Measurements from ENCODE around the gene CLMP. TPM values are rescaled to one million over a fixed set of nuclear protein-coding genes. Genes with fewer than 3 reads are reported as not detected.

The CLMP gene
- total and polyA plus RNA-seq, 2 experiments from 2014 or later = 7.1 to 18.4 TPM

DNA sequence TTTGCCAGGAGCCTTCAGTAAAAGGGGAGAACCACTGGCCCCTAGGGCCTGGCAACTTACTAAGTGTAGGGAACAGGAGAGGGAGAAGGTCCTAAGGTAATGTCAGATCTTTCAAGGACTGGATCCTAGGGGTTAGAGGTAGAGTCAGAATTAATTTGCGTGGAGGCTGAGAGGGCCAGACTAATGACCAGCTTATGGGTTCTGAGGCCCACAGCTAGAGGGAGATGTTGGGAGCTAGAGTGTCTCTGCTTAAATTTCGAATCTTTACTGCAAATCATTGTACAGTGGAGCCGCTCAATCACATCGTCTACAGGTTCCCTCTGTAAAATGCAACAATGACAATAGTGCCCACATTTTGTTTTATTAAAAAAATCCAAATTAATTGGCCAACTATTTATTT, 31.4 kb downstream of the CLMP start:
- Mint-ChIP-seq H3K27ac (no peak overlapping the region), H3K4me3 (no peak overlapping the region), H3K9me3 (no peaks in the 10 kb centered on the region), H3K27me3 (ENCODE audit: insufficient read depth, low read depth, poor library complexity) (peaks cover 5% of the 10 kb centered on the region), H3K4me1 (peaks cover 16% of the 10 kb centered on the region), H3K36me3 (ENCODE audit: low read depth) (no peaks in the 10 kb centered on the region; the same call in 2 of the 3 replicates)
- Histone ChIP-seq H2AFZ (no peak overlapping the region), H3K79me2 (replicated peaks; ENCODE audit: insufficient read depth) (no peaks in the 10 kb centered on the region), H3K27me3 (ENCODE audit: insufficient read depth) (no peaks in the 10 kb centered on the region), H3K4me3 (no peak overlapping the region), H3K4me1 (ENCODE audit: insufficient read depth) (peaks cover 10% of the 10 kb centered on the region), H3K4me2 (no peak overlapping the region), H4K20me1 (replicated peaks; ENCODE audit: insufficient read depth) (no peaks in the 10 kb centered on the region; the same call in 1 of the 2 replicates), H3F3A (replicated peaks; ENCODE audit: low read depth) (no peaks in the 10 kb centered on the region), H3K9me2 (ENCODE audit: insufficient read depth) (no peaks in the 10 kb centered on the region), H3K27ac (ENCODE audit: low read depth) (no peak overlapping the region), H3K36me3 (ENCODE audit: insufficient read depth) (no peaks in the 10 kb centered on the region)
- TF ChIP-seq, protein P1, sequence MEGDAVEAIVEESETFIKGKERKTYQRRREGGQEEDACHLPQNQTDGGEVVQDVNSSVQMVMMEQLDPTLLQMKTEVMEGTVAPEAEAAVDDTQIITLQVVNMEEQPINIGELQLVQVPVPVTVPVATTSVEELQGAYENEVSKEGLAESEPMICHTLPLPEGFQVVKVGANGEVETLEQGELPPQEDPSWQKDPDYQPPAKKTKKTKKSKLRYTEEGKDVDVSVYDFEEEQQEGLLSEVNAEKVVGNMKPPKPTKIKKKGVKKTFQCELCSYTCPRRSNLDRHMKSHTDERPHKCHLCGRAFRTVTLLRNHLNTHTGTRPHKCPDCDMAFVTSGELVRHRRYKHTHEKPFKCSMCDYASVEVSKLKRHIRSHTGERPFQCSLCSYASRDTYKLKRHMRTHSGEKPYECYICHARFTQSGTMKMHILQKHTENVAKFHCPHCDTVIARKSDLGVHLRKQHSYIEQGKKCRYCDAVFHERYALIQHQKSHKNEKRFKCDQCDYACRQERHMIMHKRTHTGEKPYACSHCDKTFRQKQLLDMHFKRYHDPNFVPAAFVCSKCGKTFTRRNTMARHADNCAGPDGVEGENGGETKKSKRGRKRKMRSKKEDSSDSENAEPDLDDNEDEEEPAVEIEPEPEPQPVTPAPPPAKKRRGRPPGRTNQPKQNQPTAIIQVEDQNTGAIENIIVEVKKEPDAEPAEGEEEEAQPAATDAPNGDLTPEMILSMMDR (conservative IDR thresholded peaks at IDR 0.05; ENCODE audit: low read depth in 2 of 2) = peak; percentile 36 to 54
- no peak for TF ChIP-seq CREB1 (CRISPR knock-in tag; IDR thresholded peaks at IDR 0.05; ENCODE audit: low read depth)
- DNase-seq (ENCODE audit: low spot score) (no peak), ATAC-seq (no peak)

DNA sequence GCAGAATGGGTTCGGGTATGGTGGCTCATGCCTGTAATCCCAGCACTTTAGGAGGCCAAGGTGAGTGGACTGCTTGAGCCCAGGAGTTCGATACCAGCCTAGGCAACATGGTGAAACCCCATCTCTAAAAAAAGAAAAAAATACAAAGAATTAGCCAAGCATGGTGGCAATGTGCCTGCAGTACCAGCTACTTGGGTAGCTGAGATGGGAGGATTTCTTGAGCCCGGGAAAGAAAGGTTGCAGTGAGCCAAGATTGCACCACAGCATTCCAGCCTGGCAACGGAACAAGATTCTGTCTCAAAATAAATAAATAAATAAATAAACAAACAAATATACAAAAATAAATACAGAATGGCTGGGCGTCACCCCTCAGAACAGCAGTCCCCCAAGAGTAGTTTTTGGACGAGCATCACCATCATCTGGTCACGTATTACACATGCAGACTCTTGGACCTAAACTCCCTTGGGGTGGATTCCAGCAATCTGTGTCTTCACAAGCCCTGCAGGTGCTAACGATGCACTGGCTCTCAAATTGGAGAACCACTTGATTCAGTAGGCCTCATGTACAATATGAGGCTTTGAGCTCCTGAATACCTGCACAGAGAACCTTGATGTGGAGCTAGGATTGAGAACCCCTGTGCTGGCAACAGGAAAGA, 33.5 kb downstream of the CLMP start:
- DNase-seq (ENCODE audit: low spot score) (no peak), ATAC-seq (no peak)
- H2AFZ ChIP-seq = no peak overlapping the region
- no peak overlapping the region for H3K4me2 ChIP-seq
- Mint-ChIP-seq H3K9me3 (no peaks in the 10 kb centered on the region), H3K4me3 (no peak overlapping the region), H3K4me1 (peaks cover 11% of the 10 kb centered on the region), H3K27me3 (ENCODE audit: insufficient read depth, low read depth, poor library complexity) (peaks cover 5% of the 10 kb centered on the region), H3K36me3 (ENCODE audit: low read depth) (no peaks in the 10 kb centered on the region; the same call in 2 of the 3 replicates), H3K27ac (no peak overlapping the region)
- no peaks in the 10 kb centered on the region for H3K79me2 ChIP-seq (replicated peaks; ENCODE audit: insufficient read depth)
- H3K4me3 ChIP-seq = no peak overlapping the region
- no peaks in the 10 kb centered on the region for H3F3A ChIP-seq (replicated peaks; ENCODE audit: low read depth)
- no peak overlapping the region for H3K27ac ChIP-seq (ENCODE audit: low read depth)
- H3K36me3 ChIP-seq (ENCODE audit: insufficient read depth) = no peaks in the 10 kb centered on the region
- no peaks in the 10 kb centered on the region for H3K9me2 ChIP-seq (ENCODE audit: insufficient read depth)
- peaks cover 4% of the 10 kb centered on the region; the same call in 1 of the 2 replicates for H3K4me1 ChIP-seq (ENCODE audit: insufficient read depth)
- no peaks in the 10 kb centered on the region for H3K27me3 ChIP-seq (ENCODE audit: insufficient read depth)
- H4K20me1 ChIP-seq (replicated peaks; ENCODE audit: insufficient read depth) = no peaks in the 10 kb centered on the region; the same call in 1 of the 2 replicates
- TF ChIP-seq, protein P2, sequence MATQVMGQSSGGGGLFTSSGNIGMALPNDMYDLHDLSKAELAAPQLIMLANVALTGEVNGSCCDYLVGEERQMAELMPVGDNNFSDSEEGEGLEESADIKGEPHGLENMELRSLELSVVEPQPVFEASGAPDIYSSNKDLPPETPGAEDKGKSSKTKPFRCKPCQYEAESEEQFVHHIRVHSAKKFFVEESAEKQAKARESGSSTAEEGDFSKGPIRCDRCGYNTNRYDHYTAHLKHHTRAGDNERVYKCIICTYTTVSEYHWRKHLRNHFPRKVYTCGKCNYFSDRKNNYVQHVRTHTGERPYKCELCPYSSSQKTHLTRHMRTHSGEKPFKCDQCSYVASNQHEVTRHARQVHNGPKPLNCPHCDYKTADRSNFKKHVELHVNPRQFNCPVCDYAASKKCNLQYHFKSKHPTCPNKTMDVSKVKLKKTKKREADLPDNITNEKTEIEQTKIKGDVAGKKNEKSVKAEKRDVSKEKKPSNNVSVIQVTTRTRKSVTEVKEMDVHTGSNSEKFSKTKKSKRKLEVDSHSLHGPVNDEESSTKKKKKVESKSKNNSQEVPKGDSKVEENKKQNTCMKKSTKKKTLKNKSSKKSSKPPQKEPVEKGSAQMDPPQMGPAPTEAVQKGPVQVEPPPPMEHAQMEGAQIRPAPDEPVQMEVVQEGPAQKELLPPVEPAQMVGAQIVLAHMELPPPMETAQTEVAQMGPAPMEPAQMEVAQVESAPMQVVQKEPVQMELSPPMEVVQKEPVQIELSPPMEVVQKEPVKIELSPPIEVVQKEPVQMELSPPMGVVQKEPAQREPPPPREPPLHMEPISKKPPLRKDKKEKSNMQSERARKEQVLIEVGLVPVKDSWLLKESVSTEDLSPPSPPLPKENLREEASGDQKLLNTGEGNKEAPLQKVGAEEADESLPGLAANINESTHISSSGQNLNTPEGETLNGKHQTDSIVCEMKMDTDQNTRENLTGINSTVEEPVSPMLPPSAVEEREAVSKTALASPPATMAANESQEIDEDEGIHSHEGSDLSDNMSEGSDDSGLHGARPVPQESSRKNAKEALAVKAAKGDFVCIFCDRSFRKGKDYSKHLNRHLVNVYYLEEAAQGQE (IDR thresholded peaks at IDR 0.05; ENCODE audit: unreplicated experiment) = no peak
- TF ChIP-seq EZH2phosphoT487 (IDR thresholded peaks at IDR 0.05; ENCODE audit: unreplicated experiment) (no peak), JUNB (IDR thresholded peaks at IDR 0.05; ENCODE audit: unreplicated experiment) (no peak), ZNF114 (CRISPR knock-in tag; IDR thresholded peaks at IDR 0.05) (no peak), STAT1 (IDR thresholded peaks at IDR 0.05; ENCODE audit: unreplicated experiment) (no peak), POLR2AphosphoS5 (IDR thresholded peaks at IDR 0.05; ENCODE audit: low read depth) (no peak)
- TF ChIP-seq, protein P3, sequence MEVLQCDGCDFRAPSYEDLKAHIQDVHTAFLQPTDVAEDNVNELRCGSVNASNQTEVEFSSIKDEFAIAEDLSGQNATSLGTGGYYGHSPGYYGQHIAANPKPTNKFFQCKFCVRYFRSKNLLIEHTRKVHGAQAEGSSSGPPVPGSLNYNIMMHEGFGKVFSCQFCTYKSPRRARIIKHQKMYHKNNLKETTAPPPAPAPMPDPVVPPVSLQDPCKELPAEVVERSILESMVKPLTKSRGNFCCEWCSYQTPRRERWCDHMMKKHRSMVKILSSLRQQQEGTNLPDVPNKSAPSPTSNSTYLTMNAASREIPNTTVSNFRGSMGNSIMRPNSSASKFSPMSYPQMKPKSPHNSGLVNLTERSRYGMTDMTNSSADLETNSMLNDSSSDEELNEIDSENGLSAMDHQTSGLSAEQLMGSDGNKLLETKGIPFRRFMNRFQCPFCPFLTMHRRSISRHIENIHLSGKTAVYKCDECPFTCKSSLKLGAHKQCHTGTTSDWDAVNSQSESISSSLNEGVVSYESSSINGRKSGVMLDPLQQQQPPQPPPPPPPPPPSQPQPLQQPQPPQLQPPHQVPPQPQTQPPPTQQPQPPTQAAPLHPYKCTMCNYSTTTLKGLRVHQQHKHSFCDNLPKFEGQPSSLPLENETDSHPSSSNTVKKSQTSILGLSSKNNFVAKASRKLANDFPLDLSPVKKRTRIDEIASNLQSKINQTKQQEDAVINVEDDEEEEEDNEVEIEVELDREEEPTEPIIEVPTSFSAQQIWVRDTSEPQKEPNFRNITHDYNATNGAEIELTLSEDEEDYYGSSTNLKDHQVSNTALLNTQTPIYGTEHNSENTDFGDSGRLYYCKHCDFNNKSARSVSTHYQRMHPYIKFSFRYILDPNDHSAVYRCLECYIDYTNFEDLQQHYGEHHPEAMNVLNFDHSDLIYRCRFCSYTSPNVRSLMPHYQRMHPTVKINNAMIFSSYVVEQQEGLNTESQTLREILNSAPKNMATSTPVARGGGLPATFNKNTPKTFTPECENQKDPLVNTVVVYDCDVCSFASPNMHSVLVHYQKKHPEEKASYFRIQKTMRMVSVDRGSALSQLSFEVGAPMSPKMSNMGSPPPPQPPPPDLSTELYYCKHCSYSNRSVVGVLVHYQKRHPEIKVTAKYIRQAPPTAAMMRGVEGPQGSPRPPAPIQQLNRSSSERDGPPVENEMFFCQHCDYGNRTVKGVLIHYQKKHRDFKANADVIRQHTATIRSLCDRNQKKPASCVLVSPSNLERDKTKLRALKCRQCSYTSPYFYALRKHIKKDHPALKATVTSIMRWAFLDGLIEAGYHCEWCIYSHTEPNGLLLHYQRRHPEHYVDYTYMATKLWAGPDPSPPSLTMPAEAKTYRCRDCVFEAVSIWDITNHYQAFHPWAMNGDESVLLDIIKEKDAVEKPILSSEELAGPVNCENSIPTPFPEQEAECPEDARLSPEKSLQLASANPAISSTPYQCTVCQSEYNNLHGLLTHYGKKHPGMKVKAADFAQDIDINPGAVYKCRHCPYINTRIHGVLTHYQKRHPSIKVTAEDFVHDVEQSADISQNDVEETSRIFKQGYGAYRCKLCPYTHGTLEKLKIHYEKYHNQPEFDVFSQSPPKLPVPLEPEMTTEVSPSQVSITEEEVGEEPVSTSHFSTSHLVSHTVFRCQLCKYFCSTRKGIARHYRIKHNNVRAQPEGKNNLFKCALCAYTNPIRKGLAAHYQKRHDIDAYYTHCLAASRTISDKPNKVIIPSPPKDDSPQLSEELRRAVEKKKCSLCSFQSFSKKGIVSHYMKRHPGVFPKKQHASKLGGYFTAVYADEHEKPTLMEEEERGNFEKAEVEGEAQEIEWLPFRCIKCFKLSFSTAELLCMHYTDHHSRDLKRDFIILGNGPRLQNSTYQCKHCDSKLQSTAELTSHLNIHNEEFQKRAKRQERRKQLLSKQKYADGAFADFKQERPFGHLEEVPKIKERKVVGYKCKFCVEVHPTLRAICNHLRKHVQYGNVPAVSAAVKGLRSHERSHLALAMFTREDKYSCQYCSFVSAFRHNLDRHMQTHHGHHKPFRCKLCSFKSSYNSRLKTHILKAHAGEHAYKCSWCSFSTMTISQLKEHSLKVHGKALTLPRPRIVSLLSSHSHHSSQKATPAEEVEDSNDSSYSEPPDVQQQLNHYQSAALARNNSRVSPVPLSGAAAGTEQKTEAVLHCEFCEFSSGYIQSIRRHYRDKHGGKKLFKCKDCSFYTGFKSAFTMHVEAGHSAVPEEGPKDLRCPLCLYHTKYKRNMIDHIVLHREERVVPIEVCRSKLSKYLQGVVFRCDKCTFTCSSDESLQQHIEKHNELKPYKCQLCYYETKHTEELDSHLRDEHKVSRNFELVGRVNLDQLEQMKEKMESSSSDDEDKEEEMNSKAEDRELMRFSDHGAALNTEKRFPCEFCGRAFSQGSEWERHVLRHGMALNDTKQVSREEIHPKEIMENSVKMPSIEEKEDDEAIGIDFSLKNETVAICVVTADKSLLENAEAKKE (CRISPR knock-in tag; IDR thresholded peaks at IDR 0.05) = no peak
